OCI-LY7 (cell line): ENCODE results near the gene FAM222A.

Experiments used
- EZH2phosphoT487 ChIP-seq: fragments of 200-600 bp; sonication (generic); IDR thresholded peaks from 2 replicates; pipeline ENCODE4 v1.6.1; 2018; ENCODE audit warnings: low read depth, borderline replicate concordance, mild to moderate bottlenecking, mixed run types, antibody characterized with exemption, low read length, moderate library complexity, mixed read lengths
- TF ChIP-seq, protein P1 (sequence below): fragments of 200-600 bp; sonication (generic); conservative IDR thresholded peaks from 2 replicates; pipeline ENCODE4 v1.5.1; 2014; ENCODE audit warnings: mild to moderate bottlenecking, antibody characterized with exemption, low read length, moderate library complexity, mixed read lengths

DNA sequence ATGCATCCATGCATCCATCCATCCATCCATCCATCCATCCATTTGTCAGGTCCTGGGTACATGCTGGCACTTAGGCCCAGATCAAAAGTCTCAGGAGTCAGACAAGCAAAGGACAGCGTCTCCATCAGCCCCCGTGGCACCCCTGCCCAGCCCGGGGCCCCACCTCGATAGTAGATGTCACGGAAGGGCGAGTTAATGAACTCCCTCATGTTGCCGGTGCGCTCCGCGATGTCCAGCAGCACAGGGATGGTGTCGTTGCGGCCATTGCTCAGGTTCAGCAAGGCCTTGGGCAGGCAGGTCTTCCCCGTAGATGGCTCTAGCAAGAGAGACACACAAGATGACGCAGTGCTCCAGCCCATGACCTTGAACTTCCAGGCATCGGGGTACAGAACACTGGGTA, 89.2 kb downstream of the FAM222A start:
- TF ChIP-seq, protein P1, sequence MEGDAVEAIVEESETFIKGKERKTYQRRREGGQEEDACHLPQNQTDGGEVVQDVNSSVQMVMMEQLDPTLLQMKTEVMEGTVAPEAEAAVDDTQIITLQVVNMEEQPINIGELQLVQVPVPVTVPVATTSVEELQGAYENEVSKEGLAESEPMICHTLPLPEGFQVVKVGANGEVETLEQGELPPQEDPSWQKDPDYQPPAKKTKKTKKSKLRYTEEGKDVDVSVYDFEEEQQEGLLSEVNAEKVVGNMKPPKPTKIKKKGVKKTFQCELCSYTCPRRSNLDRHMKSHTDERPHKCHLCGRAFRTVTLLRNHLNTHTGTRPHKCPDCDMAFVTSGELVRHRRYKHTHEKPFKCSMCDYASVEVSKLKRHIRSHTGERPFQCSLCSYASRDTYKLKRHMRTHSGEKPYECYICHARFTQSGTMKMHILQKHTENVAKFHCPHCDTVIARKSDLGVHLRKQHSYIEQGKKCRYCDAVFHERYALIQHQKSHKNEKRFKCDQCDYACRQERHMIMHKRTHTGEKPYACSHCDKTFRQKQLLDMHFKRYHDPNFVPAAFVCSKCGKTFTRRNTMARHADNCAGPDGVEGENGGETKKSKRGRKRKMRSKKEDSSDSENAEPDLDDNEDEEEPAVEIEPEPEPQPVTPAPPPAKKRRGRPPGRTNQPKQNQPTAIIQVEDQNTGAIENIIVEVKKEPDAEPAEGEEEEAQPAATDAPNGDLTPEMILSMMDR, result no peak
- no peak for TF ChIP-seq EZH2phosphoT487
